ENCODE results near the gene KNTC1. TPM values are rescaled to one million over a fixed set of nuclear protein-coding genes. Genes with fewer than 3 reads are reported as not detected.
"Not testable (repeated sequence)": the region's sequence is repeated elsewhere in the genome, so short reads cannot be mapped to it uniquely, and the experiment has no call there.

KNTC1 gene
- total and polyA plus RNA-seq, 9 donors: 4.7 to 15.9 (median 8.6) TPM

GRCh38 chr12:122486805-122487426 is 40.1 kb upstream of the KNTC1 start:
- Histone ChIP-seq H3K27me3 (no peaks in the 10 kb centered on the region), H3K9me3 (no peaks in the 10 kb centered on the region), H3K27ac (no peak overlapping the region), H3K36me3 (no peaks in the 10 kb centered on the region), H3K4me1 (ENCODE audit: insufficient read depth) (no peaks in the 10 kb centered on the region), H3K4me3 (no peak overlapping the region)
- intact Hi-C loops (cut with DNase I): no loop called here
- DNase-seq: no peak
- 95 to 98% (median 96%) methylated on average over 7 of the region's 7 CpGs for WGBS, 3 donors
- TF ChIP-seq EP300 (IDR thresholded peaks at IDR 0.05) (no peak), CTCF (IDR thresholded peaks at IDR 0.05) (no peak), POLR2A (IDR thresholded peaks at IDR 0.05) (no peak)

GRCh38 chr12:122487807-122488206 is 39.2 kb upstream of the KNTC1 start:
- H3K36me3 ChIP-seq; intact Hi-C loops (cut with DNase I): not testable (repeated sequence)

GRCh38 chr12:122489038-122489437 is 38.0 kb upstream of the KNTC1 start:
- H3K9me3 ChIP-seq: no peaks in the 10 kb centered on the region
- WGBS, 3 donors: 57 to 75% (median 71%) methylated on average over 2 of the region's 2 CpGs
- intact Hi-C loops (cut with DNase I): no loop called here
- H3K36me3 ChIP-seq: no peaks in the 10 kb centered on the region
- DNase-seq: no peak
- no peak overlapping the region for H3K4me3 ChIP-seq
- no peaks in the 10 kb centered on the region for H3K4me1 ChIP-seq (ENCODE audit: insufficient read depth)
- H3K27me3 ChIP-seq: no peaks in the 10 kb centered on the region
- no peak for TF ChIP-seq CTCF (IDR thresholded peaks at IDR 0.05)
- TF ChIP-seq POLR2A (IDR thresholded peaks at IDR 0.05): no peak
- no peak for TF ChIP-seq EP300 (IDR thresholded peaks at IDR 0.05)
- H3K27ac ChIP-seq: no peak overlapping the region

More at GRCh38 chr12:122487807-122488206, 39.2 kb upstream of the KNTC1 start:
- WGBS, 3 donors: 97 to 100% (median 98%) methylated on average over 3 of the region's 3 CpGs
- H3K4me1 ChIP-seq (ENCODE audit: insufficient read depth); H3K9me3 ChIP-seq; DNase-seq; H3K27me3 ChIP-seq; H3K27ac ChIP-seq; H3K4me3 ChIP-seq: not testable (repeated sequence)

- Histone ChIP-seq H3K36me3 (no peaks in the 10 kb centered on the region), H3K4me1 (ENCODE audit: insufficient read depth) (peaks cover 1% of the 10 kb centered on the region), H3K4me3 (no peak overlapping the region), H3K9me3 (no peaks in the 10 kb centered on the region), H3K27me3 (no peaks in the 10 kb centered on the region), H3K27ac (no peak overlapping the region)
- DNase-seq: no peak
- 80 to 95% (median 84%) methylated on average over 2 of the region's 2 CpGs for WGBS, 3 donors
- TF ChIP-seq POLR2A (IDR thresholded peaks at IDR 0.05): no peak
- TF ChIP-seq CTCF (IDR thresholded peaks at IDR 0.05): no peak
- no peak for TF ChIP-seq EP300 (IDR thresholded peaks at IDR 0.05)
- intact Hi-C loops (cut with DNase I): no loop called here
These were observed 35.1 kb upstream of the KNTC1 start for GRCh38 chr12:122491991-122492390.

- H3K27ac ChIP-seq; H3K4me1 ChIP-seq (ENCODE audit: insufficient read depth); intact Hi-C loops (cut with DNase I); H3K36me3 ChIP-seq; H3K4me3 ChIP-seq; H3K27me3 ChIP-seq; DNase-seq; H3K9me3 ChIP-seq: not testable (repeated sequence)
- WGBS, 3 donors: 87 to 94% (median 87%) methylated on average over 6 of the region's 6 CpGs
These were observed 33.8 kb upstream of the KNTC1 start for GRCh38 chr12:122493222-122493621.
